Myocyte (in vitro differentiated cells): ENCODE measurements around the gene LAPTM5. TPM values are rescaled to one million over a fixed set of nuclear protein-coding genes. Genes with fewer than 3 reads are reported as not detected.
A peak's percentile ranks its signal among the peaks of the same experiment; 100 is the strongest.
"Not testable (repeated sequence)": the region's sequence is repeated elsewhere in the genome, so short reads cannot be mapped to it uniquely, and the experiment has no call there.

Experiments used
- DNase-seq: peaks from one replicate; pipeline ENCODE4 v3.0.0-alpha.2; 2012; ENCODE audit warnings: low read depth
- total RNA-seq: library from RNA; depleted of rRNA; stranded (reverse); fragments of >200 nt; gene quantifications from 2 replicates; pipeline ENCODE4 v1.2.3, GENCODE V29; 2014

The LAPTM5 gene
- total RNA-seq, 1 donor from 2014 or later: 0.62 TPM

GRCh38 chr1:30771005-30771404 is 13.4 kb upstream of the LAPTM5 start:
- DNase-seq: no peak

GRCh38 chr1:30770150-30770549 is 12.6 kb upstream of the LAPTM5 start:
- DNase-seq: no peak

GRCh38 chr1:30768830-30769718 is 11.5 kb upstream of the LAPTM5 start:
- no peak for DNase-seq

- DNase-seq: no peak
These were observed 10.7 kb upstream of the LAPTM5 start for GRCh38 chr1:30768159-30768829.

- not testable (repeated sequence) for DNase-seq
These were observed 9.4 kb upstream of the LAPTM5 start for GRCh38 chr1:30766948-30767347.

GRCh38 chr1:30765556-30766434 is 8.2 kb upstream of the LAPTM5 start:
- DNase-seq: no peak

- DNase-seq: no peak
These were observed 7.5 kb upstream of the LAPTM5 start for GRCh38 chr1:30764939-30765555.

GRCh38 chr1:30764396-30764795 is 6.8 kb upstream of the LAPTM5 start:
- DNase-seq: no peak

GRCh38 chr1:30763651-30764248 is 6.2 kb upstream of the LAPTM5 start:
- DNase-seq: peak; percentile 94

GRCh38 chr1:30762930-30763650 is 5.5 kb upstream of the LAPTM5 start:
- DNase-seq: no peak

GRCh38 chr1:30762152-30762929 is 4.8 kb upstream of the LAPTM5 start:
- no peak for DNase-seq

GRCh38 chr1:30761381-30762151 is 4.0 kb upstream of the LAPTM5 start:
- peak; percentile 53 for DNase-seq

- DNase-seq: peak; percentile 61
These were observed 3.2 kb upstream of the LAPTM5 start for GRCh38 chr1:30760596-30761324.

GRCh38 chr1:30759718-30760281 is 2.2 kb upstream of the LAPTM5 start:
- no peak for DNase-seq

GRCh38 chr1:30758785-30759380 is 1.3 kb upstream of the LAPTM5 start:
- DNase-seq: no peak

GRCh38 chr1:30758121-30758688 is 631 bp upstream of the LAPTM5 start:
- DNase-seq: no peak
